K562 treated with DMSO at 1 percent for 48 hours (cell line): ENCODE measurements around the gene KLF3. TPM values are rescaled to one million over a fixed set of nuclear protein-coding genes. Genes with fewer than 3 reads are reported as not detected.

Experiments used
- total RNA-seq: library from RNA; unstranded; fragments of 300-600 nt; gene quantifications from 2 replicates; pipeline ENCODE4 v1.2.3, GENCODE V29; 2022; ENCODE audit warnings: low replicate concordance; ENCODE audit errors: extremely low read depth

KLF3 gene
- total RNA-seq, result not detected in 2 replicates

GRCh38 chr4:38663801-38664705 is at the start of gene KLF3:
KLF3 (plus strand) TSS chr4:38664199; CDS start chr4:38680626, 16,427 bp downstream.

Other genes starting within 250 kb of the KLF3 start
- not detected in 2 replicates for gene TLR10, start 118.8 kb downstream of the KLF3 start, total RNA-seq
- not detected in 2 replicates for gene TLR1, start 140.6 kb downstream of the KLF3 start, total RNA-seq
- not detected in 2 replicates for gene TLR6, start 192.6 kb downstream of the KLF3 start, total RNA-seq
- not detected in 2 replicates for gene FAM114A1, start 203.6 kb downstream of the KLF3 start, total RNA-seq